ENCODE data around the gene DENND1A.
A peak's percentile ranks its signal among the peaks of the same experiment; 100 is the strongest.

DENND1A gene

DNA sequence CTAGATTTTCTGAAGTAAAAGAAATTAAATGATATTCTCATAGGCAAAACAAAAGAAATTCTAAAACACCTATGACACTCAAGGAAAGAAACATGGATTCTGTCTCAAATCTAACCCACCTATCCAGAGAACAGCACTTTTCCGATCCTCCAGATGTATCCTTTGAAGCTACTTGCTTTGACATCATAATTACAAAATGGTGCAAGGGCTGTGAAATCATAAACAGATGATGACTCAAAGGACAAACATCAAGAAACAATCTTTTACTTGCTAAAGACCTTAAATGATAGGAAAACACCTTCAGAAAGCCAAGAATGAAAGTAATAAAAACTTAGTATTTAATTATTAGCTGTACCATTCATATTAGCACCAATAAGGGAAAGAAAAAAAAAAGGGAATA lies 202.6 kb downstream of the DENND1A start:
- TF ChIP-seq POLR2A (IDR thresholded peaks at IDR 0.05; ENCODE audit: low read length) (no peak), GATA1 (IDR thresholded peaks at IDR 0.05; ENCODE audit: low read depth, low read length) (no peak)
- DNase-seq, result no peak

DNA sequence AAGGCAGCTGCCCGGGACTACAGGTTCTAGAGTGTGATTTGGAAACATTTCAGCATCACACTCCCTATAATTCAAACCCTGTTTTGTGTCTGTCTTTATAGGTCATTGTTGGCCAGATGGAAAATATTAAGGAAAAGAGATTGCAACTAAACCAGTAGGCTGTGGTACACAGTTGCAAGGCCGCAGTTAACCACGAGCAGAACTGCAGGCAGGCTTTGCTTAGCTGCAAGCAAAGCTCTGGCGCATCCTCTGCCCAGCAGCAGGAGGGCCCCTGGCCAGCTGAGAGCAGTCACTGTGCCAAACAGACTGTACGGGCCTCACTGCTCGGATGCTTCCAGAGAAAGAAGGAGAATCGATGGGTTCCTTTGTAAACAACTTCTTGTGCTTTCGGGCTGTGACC lies 204.5 kb downstream of the DENND1A start:
- no peak for DNase-seq
- TF ChIP-seq GATA1 (IDR thresholded peaks at IDR 0.05; ENCODE audit: low read depth, low read length) (no peak), POLR2A (IDR thresholded peaks at IDR 0.05; ENCODE audit: low read length) (no peak)

DNA sequence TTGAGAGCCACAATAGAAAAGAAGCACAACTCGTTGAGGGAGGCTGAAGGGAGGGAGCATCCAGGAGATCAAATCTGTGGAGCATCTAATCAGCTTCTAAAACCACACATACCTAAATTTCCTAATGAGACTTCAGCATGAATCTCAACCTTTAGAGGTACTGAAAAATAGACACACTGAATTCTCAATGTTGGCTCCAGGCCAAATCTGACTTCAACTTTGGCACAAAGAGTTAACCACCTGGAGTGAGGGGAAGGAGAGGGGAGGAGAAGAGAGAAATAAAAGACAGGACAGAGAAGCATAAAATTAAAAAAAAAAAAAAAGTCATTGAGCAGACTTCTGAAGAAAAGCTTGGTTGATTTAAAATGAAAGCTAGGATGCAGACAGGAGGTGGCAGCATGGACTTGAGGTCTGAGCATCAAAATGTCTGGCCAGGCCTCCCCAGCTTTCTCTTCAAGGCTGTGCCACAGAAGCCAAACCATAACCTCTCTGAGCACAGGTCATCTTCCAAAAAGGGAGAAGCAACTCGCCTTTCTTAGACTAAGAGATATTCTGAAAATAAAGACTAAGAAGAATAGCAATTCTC lies 205.6 kb downstream of the DENND1A start:
- DNase-seq, result no peak
- no peak for TF ChIP-seq POLR2A (IDR thresholded peaks at IDR 0.05; ENCODE audit: low read length)

DNA sequence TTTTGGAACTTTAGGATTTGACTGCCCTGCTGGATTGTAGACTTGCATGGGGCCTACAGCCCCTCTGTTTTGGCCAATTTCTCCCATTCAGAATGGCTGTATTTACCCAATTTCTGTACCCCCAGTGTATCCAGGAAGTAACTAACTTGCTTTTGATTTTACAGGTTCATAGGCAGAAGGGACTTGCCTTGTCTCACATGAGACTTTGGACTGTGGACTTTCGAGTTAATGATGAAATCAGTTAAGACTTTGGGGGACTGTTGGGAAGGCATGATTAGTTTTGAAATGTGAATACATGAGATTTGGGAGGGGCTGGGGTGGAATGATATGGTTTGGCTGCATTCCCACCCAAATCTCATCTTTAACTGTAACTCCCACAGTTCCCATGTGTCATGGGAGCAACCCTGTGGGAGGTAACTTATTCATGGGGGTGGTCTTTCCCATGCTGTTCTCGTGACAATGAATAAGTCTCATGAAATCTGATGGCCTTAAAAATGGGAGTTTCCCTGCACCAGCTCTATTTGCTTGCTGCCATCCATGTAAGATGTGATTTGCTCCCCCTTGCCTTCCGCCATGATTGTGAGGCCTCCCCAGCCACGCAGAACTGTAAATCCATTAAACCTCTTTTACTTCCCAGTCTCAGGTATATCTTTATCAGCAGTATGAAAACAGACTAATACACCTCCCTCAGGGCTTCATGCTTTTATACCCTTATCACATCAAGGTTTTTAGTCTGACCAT lies 206.6 kb downstream of the DENND1A start:
- TF ChIP-seq GATA1 (IDR thresholded peaks at IDR 0.05; ENCODE audit: low read depth, low read length) (no peak), POLR2A (IDR thresholded peaks at IDR 0.05; ENCODE audit: low read length) (no peak)
- DNase-seq, result no peak

DNA sequence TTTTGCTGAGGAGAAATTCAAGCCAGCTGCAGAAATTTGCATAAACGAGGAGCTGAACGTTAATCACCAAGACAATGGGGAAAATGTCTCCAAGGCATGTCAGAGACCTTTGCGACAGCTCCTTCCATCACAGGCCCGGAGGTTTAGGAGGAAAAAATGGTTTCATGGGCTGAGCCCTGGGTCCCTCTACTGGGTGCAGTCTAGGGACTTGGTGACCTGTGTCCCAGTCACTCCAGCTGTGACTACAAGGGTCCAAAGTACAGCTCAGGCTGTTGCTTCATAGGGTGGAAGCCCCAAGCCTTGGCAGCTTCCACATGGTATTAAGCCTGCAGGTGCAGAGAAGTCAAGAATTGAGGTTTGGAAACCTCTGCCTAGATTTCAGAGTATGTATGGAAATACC lies 207.5 kb downstream of the DENND1A start:
- DNase-seq, result no peak

DNA sequence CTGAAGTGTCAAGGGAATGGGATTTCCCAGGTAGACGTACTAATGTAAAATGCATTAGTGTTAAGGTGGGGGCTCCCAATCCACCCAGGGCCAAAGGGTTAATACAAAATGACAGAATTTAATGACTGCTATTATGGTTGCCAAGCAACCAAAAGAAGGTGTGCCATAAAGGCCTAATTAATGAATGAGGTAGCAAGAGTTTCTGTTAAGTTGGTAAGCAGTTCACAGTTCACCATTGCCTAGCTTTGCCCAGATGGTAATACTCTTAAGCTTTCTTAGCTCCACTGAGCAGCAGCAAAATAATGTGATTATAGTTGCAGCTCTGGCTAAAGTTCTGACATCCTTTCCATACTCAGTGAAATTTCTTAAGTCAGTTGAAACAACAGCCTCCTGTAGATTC lies 211.7 kb downstream of the DENND1A start:
- TF ChIP-seq POLR2A (IDR thresholded peaks at IDR 0.05; ENCODE audit: low read length) (no peak), GATA1 (IDR thresholded peaks at IDR 0.05; ENCODE audit: low read depth, low read length) (no peak)
- DNase-seq, result no peak

More for the DNA sequence above, 207.5 kb downstream of the DENND1A start:
- TF ChIP-seq POLR2A (IDR thresholded peaks at IDR 0.05; ENCODE audit: low read length), result no peak
- no peak for TF ChIP-seq GATA1 (IDR thresholded peaks at IDR 0.05; ENCODE audit: low read depth, low read length)

DNA sequence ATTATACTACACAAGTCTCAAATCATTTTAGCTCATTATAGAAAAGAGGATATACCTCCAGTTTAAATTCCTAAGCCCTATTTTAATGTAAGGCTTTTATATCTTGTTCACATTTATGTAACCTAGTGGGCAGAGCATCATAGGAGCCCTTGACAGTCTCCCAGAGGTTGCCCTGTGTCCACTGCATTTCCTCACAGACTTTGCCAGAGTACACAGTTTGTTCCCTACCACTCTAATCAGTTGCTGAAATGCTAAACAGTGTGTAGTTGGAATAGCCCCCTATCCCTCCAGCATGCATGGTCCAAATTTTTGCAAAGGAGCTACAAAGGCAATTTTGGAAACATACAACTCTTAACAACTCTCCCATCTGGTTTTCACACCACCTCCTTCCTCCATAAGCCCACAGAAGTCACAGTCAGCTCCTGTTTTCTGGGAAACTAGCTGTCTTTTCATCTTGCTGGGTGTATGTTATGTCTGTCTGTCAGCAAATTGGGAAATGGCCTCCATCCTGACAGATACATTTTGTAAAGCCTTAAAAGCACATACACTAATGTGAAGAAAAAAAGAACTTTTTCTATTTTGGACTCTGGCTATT lies 212.2 kb downstream of the DENND1A start:
- no peak for TF ChIP-seq POLR2A (IDR thresholded peaks at IDR 0.05; ENCODE audit: low read length)
- TF ChIP-seq GATA1 (IDR thresholded peaks at IDR 0.05; ENCODE audit: low read depth, low read length), result no peak

DNA sequence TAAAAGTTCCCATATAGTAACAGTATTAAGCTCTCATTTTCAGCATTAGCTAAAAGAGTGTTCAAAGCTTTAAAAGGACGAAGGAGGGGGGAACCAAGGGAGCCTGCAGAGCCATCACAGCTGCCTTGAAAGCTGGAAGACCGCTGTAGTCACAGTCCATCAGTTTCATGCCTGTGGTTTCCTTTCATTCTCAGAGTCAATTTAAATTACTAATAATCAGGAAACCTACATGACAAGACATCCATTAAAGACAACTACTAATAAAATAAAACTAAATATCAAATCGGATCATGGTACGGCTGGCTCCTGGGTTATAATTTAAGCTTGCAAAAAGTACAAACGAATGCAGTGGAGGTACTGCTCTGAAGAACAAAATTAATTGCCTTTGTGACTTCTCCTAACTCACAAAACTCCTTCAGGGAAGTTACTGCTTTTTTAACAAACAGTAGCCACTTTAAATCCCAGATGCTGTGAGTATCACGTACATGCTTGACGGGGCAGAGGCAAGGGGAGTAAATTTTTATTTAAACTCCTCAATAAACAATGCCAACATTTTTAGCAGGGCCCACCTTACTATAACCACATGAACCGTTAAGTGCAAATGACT lies 213.5 kb downstream of the DENND1A start:
- TF ChIP-seq POLR2A (IDR thresholded peaks at IDR 0.05; ENCODE audit: low read length) (no peak), GATA1 (IDR thresholded peaks at IDR 0.05; ENCODE audit: low read depth, low read length) (no peak)
- DNase-seq, result no peak

More for the DNA sequence above, 212.2 kb downstream of the DENND1A start:
- no peak for DNase-seq

DNA sequence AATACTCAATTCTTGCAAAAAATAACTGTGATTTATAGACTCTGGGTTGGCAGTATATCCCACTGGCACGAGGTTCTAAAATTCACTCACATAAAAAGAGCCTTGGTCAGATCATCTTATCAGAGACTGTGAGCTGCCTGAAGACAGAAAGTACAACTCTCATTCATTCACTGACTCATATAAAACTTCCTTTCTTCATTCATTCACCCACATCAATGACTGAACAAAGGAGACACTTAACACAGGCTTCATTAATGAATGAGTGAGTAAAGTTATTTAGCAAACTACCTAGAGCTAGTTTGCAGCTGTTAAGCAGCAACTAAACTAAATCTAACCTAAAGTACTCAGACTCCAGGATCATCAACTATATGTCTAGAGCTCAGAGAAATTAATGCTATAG lies 214.7 kb downstream of the DENND1A start:
- TF ChIP-seq POLR2A (IDR thresholded peaks at IDR 0.05; ENCODE audit: low read length) (no peak), GATA1 (IDR thresholded peaks at IDR 0.05; ENCODE audit: low read depth, low read length) (no peak)
- no peak for DNase-seq

DNA sequence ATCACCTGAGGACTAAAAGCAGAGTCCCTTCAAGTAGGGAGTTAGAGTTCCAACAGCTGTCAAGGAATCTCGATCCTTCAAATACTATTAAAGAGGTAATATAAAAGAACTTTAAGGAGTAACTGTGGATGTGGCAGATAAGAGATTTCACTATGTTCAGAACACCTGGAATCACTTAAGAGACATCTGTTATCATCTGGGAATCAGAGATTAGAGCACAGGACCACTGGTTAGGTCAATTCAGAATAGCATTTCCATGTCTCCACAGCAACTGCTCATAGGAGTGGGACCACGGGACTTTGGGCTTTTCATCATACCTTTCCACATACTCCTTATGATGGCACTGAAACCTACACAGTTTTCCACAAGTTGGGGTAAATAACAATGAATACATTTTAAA lies 216.6 kb downstream of the DENND1A start:
- DNase-seq, result no peak
- no peak for TF ChIP-seq GATA1 (IDR thresholded peaks at IDR 0.05; ENCODE audit: low read depth, low read length)
- no peak for TF ChIP-seq POLR2A (IDR thresholded peaks at IDR 0.05; ENCODE audit: low read length)

DNA sequence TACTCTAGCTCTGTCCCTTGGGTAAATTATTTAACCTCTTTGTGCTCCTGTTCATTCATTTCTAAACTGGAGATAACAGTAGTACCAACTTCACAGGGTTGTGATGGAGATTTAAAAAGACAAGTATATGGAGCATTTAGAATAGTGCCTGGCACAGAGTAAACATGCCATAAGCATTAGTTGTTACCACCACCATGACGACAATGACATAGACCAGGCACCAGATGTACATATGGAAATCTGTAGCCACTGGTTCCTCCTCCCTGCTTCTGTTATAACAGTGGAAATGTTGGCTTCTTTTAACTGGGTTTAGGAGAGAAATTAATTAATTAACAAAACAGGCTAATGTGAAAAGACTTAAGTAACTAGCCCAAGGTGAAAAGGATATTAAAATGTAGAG lies 217.5 kb downstream of the DENND1A start:
- TF ChIP-seq POLR2A (IDR thresholded peaks at IDR 0.05; ENCODE audit: low read length) (no peak), GATA1 (IDR thresholded peaks at IDR 0.05; ENCODE audit: low read depth, low read length) (no peak)
- DNase-seq, result no peak

DNA sequence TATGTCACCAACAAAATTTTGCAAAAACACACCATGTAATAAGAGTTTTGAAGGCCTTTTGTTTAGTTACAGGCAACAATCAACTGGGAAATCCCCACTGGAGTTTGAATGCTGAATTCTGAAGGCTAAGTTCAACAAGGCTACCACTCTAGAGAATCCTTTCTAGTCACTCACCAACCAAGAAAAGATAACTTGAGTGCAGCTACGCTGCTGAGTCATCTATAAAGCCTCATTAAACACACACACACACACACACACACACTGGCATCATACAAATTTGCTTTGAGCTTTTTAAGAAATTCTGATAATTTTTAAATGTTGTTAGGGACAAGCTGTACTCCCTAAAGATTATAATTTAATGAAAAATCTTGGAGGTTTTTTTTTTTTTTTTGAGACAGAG lies 219.6 kb downstream of the DENND1A start:
- DNase-seq, result no peak
- TF ChIP-seq POLR2A (IDR thresholded peaks at IDR 0.05; ENCODE audit: low read length) (no peak), GATA1 (IDR thresholded peaks at IDR 0.05; ENCODE audit: low read depth, low read length) (no peak)

DNA sequence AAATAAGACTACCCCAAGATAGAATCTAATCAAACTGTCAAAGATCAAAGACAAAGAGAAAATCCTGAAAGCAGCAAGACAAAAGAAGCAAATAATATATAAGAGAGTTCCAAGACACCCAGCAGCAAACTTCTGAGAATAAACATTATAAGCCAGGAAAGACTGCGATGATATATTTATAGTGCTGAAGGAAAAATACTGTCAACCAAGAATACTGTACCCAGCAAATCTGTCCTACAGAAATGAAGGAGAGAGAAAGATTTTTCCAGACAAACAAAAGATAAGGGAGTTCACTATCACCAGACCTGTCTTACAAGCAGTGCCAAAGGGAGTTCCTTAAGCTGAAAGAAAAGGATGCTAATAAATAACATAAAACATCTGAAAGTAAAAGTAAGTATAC lies 227.4 kb downstream of the DENND1A start:
- peak; percentile 3 to 8 for DNase-seq
- TF ChIP-seq GATA1 (IDR thresholded peaks at IDR 0.05; ENCODE audit: low read depth, low read length) (no peak), POLR2A (IDR thresholded peaks at IDR 0.05; ENCODE audit: low read length) (no peak)

DNA sequence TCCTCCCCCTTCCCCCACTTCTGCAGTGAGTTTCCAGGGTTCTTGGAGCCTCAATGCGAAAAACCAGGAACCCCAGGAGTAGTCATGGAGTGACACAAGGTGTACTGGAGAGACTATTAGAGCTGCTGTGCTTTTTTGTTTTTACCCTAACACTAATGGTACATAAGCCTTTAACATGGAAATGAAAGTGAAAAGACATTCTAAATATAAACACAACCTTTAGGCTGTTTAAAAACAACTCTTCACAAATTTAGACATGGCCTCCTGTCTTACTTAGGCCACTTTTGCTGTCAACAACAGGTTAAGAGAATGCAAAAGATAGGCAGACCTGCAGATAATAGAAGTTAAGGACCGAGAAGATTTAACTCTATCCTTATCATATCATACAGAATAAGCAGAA lies 232.2 kb downstream of the DENND1A start:
- DNase-seq, result no peak
- TF ChIP-seq GATA1 (IDR thresholded peaks at IDR 0.05; ENCODE audit: low read depth, low read length) (no peak), POLR2A (IDR thresholded peaks at IDR 0.05; ENCODE audit: low read length) (no peak)
